GM21717 (cell line): ENCODE measurements around the gene CPED1.
"Not testable (repeated sequence)": the region's sequence is repeated elsewhere in the genome, so short reads cannot be mapped to it uniquely, and the experiment has no call there.

ENCODE experiments used
- ATAC-seq: cut with Tn5 transposase; IDR thresholded peaks from one replicate; pipeline ENCODE4 v1.9.1; 2021; ENCODE audit warnings: mild to moderate bottlenecking, moderate library complexity; ENCODE audit not compliant: unreplicated experiment

CPED1 gene

DNA sequence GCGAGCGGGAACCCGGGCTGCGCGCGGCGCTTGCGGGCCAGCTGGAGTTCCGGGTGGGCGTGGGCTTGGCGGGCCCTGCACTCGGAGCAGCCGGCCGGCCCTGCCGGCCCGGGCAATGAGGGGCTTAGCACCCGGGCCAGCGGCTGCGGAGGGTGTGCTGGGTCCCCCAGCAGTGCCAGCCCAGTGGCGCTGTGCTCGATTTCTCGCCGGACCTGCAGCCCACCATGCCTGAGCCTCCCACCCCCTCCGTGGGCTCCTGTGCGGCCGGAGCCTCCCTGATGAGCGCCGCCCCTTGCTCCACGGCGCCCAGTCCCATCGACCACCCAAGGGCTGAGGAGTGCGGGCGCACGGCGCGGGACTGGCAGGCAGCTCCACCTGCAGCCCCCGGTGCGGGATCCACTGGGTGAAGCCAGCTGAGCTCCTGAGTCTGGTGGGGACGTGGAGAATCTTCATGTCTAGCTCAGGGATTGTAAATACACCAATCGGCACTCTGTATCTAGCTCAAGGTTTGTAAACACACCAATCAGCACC is 71.5 kb downstream of the CPED1 start:
- not testable (repeated sequence) for ATAC-seq

DNA sequence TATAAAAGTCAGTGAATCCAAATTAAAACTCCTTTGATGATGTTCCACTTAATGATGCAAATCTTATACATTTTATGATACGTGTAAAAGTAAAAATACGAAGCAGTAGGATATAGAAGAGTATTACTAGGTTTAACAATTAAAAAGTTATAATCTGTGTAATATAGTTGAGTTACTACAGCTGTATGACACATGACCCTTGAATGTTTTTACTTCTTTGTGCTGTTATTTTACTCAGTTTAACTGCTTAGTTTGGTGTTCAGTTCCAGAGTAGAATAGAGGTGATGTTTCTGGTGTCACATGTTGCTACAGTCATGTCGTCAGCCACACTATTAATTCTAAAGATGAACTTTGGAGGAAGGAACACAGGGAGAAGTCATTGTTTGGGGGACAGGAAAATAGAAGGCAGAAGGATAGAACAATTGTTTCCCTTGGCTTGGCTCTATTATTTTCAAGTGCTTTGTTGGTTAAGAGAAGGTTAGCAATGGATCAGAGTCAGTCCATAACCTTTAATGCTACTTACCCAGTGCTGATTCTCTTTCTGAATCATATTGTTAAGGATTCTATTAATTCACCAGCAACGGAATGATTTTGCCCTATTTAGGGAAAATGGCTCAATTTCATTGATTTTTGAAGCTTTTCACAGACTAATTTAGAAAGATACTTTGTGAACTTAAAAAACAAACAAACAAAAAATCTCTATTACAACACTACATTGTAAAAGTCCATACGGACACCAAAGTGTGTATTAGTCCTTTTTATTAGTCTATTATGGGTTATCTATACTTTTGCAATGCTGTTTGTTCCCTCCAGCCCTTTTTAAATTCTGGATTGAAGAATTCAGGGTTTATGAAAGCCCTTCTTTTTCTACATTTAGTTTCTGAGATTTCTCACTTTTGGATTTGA is 73.4 kb downstream of the CPED1 start:
- no peak for ATAC-seq

- ATAC-seq = no peak
Observed at GRCh38 chr7:121062671-121063279, 74.3 kb downstream of the CPED1 start.

GRCh38 chr7:121067717-121068116 is 79.2 kb downstream of the CPED1 start:
- ATAC-seq = not testable (repeated sequence)

- no peak for ATAC-seq
Observed at GRCh38 chr7:121069346-121070100, 81.0 kb downstream of the CPED1 start.

GRCh38 chr7:121071132-121071531 is 82.6 kb downstream of the CPED1 start:
- ATAC-seq = no peak

DNA sequence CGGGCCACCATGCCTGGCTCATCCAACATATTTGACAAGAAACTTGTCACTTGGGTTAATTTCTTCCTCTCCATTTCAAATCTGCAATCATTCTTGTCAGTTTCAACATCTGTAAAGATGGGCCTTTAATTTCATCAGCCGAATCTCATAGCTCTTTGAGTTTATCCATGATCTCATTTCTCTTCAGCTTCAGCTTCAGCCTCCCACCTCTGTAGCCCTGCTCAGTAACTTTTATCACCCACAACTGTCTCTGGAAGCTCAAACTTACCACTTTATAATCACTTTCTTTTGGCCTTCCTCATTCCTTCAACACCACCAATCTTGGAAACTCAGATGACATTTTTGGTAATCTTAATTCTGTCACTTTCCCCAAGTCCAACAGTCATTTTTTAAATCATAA is 83.2 kb downstream of the CPED1 start:
- no peak for ATAC-seq

- ATAC-seq = no peak
Observed at GRCh38 chr7:121072826-121073225, 84.3 kb downstream of the CPED1 start.

DNA sequence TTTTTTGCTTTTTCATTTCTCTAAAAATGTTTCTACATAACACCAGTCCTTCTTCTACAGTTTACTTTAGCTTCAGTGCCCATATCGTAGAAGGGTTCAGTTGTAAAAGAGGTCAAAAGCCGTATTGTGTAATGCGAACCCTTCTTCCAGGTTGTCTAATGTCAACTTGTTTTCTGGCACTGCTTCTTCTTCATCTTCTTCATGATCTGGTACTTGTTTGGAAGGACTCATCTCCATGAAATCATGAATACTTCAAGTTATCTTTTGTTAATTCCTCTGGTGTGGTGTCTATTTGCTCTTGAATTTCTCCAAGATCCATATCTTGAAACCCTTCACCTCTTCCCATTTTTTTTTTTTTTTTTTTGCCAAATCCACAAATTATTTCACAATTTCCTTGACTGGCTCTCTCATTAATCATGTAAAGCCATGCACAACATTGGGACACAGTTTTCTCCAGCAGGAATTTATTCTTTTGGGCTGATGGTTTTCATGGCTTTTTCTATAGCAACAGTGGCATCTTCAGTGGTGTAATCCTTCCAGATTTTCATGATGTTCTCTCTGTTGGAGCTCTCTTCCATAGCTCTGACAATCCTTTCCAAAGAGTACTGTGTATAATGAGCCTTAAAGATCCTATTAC is 85.1 kb downstream of the CPED1 start:
- no peak for ATAC-seq

DNA sequence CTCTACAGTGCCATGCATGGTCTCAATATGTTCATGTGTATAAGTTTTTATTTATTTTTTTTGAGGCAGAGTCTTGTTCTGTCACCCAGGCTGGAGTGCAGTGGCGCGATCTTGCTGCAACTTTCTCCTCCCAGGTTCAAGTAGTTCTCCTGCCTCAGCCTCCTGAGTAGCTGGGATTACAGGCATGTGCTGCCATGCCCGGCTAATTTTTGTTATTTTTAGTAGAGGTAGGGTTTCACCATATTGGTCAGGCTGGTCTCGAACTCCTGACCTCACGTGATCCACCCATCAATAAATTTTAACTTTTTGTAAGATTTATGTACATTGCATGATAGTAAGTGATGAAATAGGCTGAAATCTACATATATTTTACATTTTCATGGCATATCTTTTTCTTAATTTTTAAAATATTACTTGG is 86.9 kb downstream of the CPED1 start:
- not testable (repeated sequence) for ATAC-seq

- ATAC-seq = no peak
Observed at GRCh38 chr7:121075952-121076349, 87.4 kb downstream of the CPED1 start.

- peak; percentile 51 for ATAC-seq
Observed at GRCh38 chr7:121076350-121077164, 88.0 kb downstream of the CPED1 start.

DNA sequence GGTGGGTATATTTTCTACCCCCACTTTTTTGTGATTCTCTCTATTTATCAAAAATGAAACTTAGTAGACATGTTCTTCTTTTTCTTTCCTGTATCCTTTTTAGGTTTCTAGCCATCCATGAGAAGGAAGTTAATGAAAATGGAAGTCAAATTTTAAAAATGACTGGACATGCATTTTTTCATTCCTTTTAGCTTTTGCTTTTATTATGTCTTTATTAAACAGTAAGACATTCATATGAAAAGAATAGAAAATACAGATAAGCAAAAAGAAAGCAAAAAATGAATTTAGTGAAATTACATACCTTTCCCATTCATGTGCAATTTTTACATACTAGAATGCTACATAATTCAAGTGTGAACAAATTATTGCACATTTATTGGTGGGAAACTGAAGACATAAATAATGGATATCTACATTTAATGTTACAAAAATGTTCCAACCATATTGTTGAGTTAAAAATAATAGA is 88.7 kb downstream of the CPED1 start:
- ATAC-seq = no peak

DNA sequence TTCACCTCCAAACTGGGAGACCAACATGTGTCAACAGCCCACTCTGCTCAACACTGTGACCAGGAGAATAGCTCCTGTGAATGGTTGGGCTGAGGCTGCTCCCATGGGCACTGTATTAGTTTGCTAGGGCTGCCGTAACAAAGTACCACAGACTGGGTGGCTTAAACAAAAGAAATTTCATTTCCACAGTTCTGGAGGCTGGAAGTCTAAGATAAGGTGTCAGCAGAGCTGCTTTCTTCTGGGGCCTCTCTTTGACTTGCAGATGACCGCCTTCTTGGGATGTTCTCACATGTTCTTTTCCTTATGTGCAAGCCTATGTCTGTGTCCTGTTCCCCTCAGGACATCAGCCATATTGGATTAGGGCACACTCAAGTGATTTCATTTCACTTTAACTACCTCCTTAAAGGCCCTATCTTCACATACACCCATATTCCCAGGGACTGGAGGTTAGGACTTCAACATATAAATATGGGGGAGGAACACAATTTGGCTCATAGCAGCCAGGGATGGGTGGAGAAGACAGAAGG is 90.3 kb downstream of the CPED1 start:
- ATAC-seq = no peak

DNA sequence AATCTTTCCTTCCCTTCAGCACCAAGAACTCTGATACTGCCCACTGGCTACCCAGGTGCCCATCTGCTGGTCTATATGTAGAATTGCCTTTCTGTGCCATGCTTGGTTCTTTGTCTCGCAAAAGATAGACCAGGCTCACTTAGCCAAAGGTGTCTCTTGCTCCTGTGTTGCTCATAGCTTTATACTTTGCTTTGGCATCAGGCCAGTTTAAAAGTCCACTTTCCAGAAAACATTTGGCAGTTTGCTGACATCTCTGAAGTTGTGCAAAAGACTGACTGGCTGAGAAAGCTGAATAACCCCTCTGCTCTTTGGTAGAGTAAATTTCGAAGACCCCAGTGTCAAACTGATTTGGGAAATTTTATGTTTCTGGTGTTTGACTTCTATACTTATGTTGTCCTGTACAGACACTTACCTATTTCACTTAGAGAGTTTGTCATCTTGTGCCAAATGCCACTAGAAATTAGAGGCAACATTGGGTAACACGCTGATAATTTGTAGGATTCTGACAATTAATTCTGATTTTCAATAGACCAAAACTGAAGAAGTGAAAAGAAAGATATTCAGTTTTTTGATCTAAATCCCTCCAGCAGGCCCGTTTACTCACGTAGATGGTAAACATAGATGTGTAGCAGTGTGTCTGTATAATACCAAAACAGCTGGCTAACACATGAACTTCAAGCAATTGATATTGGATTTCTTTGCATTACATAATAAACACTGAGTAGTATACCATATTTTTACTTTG is 91.1 kb downstream of the CPED1 start:
- no peak for ATAC-seq

GRCh38 chr7:121080257-121080912 is 91.9 kb downstream of the CPED1 start:
- no peak for ATAC-seq

DNA sequence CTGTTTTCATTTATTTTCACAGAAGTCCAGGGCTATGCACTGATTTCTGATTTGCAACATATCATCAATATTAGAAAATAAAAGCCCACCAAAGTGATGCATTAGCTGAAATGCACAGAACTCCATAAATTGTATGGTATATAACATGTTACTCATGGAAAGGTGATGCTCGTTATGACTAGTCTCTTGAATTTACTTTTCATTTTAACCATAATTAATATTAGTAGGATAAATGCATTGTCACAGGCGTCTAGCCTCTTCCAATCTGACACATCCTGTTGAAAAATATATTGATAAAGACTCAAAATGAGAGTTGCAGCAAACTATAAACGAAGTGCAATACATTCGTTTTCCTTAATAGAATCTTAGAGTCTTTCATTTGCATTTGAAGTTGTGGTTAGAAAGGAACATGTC is 92.4 kb downstream of the CPED1 start:
- ATAC-seq = no peak

DNA sequence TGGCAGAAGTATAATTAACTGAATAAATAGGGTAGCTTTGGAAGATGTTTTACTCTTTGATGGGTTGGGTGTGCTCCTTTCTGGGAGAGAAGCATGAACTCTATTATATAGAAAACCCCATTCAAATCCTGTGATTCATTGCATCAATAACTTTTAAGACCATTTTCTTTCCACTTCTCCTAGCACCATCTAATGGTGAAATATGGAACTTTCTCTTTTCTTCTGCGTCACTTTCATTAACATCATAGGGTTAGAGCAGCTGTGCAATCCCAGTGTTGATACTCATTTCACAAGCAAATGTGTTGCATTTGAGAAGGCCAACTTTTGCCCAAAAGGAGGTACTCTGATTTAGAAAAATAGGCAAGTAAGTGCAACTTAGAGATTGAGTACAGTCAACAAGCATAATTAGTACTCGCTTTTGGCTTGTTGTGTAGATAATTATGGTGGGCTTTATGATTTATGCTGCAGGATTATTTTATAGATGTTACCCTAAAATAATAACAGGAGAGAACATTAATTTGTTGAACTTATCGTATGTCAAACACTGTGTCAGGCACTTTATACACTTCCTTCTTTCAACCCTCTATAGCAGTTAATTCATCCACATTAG is 92.9 kb downstream of the CPED1 start:
- ATAC-seq = peak; percentile 80
